Esophagus squamous epithelium (tissue), 5 donors: Measurements from ENCODE around the gene STS. TPM values are rescaled to one million over a fixed set of nuclear protein-coding genes. Genes with fewer than 3 reads are reported as not detected.

Source experiments
- DNase-seq: peaks from one replicate; lab custom pipeline; 2025; lab: John Stamatoyannopoulos, UW
- H3K27ac ChIP-seq, 4 donors: fragments of 200-600 bp; sonication (generic); one replicate each; pipeline ENCODE4 v1.5.1; 2016 to 2019; ENCODE audit warnings: mild to moderate bottlenecking in 1 of 4
- H3K27me3 ChIP-seq, 4 donors: fragments of 200-600 bp; sonication (generic); 1 replicate in 3 of 4; 2 replicates in 1 of 4; pipeline versions ENCODE4 v1.5.1 to v1.6.0; 2017 to 2021; ENCODE audit warnings: antibody characterized with exemption in 1 of 4
- H3K36me3 ChIP-seq, 3 donors: fragments of 200-600 bp; sonication (generic); one replicate each; pipeline ENCODE4 v1.5.1; 2016 to 2019
- H3K4me1 ChIP-seq, 3 donors: fragments of 200-600 bp; sonication (generic); one replicate each; pipeline ENCODE4 v1.5.1; 2017 to 2019
- H3K4me3 ChIP-seq, 4 donors: fragments of 200-600 bp; sonication (generic); 1 replicate in 3 of 4; 2 replicates in 1 of 4; pipeline ENCODE4 v1.5.1; 2016 to 2019; ENCODE audit warnings: mild to moderate bottlenecking in 2 of 4, moderate library complexity in 1 of 4
- H3K9me3 ChIP-seq, 3 donors: fragments of 200-600 bp; sonication (generic); one replicate each; pipeline ENCODE4 v1.5.1; 2016 to 2019
- CTCF ChIP-seq, 6 experiments: fragments of 450-650 bp in 4 of 6; fragments of 200-600 bp in 2 of 6; sonication (generic) in 2 of 6; IDR thresholded peaks; one replicate each; pipeline ENCODE4 v1.5.1; 2016 to 2019; ENCODE audit warnings: antibody characterized with exemption in 6 of 6, mild to moderate bottlenecking in 4 of 6, moderate library complexity in 4 of 6
- POLR2A ChIP-seq, 4 donors: fragments of 450-650 bp; IDR thresholded peaks; one replicate each; pipeline ENCODE4 v1.6.1; 2017; ENCODE audit warnings: antibody characterized with exemption in 4 of 4, mild to moderate bottlenecking in 4 of 4, moderate library complexity in 3 of 4
- WGBS, 2 donors: methylation state at CpG; one replicate each; pipeline ENCODE4 v1.1.5; 2018; 5-methylcytosine and 5-hydroxymethylcytosine counted together
- intact Hi-C: fragments of 100-400 bp; cut with DNase I; formaldehyde crosslinking; loops from one replicate; pipeline ENCODE4 v1.15.0; 2022
- total RNA-seq, 4 donors: library from RNA; depleted of rRNA; stranded (reverse); fragments of >200 nt; gene quantifications; one replicate each; pipeline ENCODE4 v1.1.0, GENCODE V29; 2016
- donor health status: DM: yes; HTN: yes; CAD: no.

Gene STS
- total RNA-seq, 4 donors from 2014 or later, result 1.5 to 4.8 (median 2.3) TPM

GRCh38 chrX:7115557-7115956 is 32.0 kb upstream of the STS start:
- Histone ChIP-seq H3K4me3 (no peak overlapping the region), H3K4me1 (peaks cover 5 to 17% (median 12%) of the 10 kb centered on the region in 3 donors), H3K9me3 (no peaks in the 10 kb centered on the region), H3K27ac (no peak overlapping the region), H3K27me3 (no peaks in the 10 kb centered on the region), H3K36me3 (no peaks in the 10 kb centered on the region)
- no peak for TF ChIP-seq CTCF (IDR thresholded peaks at IDR 0.05)
- DNase-seq, result no peak
- intact Hi-C loops, result no loop called here
- 63 to 100% methylated on average over 1 of the region's 6 CpGs for WGBS, 2 donors

- H3K9me3 ChIP-seq, result no peaks in the 10 kb centered on the region
- H3K4me3 ChIP-seq, result no peak overlapping the region
- 87 to 94% methylated on average over 3 of the region's 3 CpGs for WGBS, 2 donors
- H3K36me3 ChIP-seq, result no peaks in the 10 kb centered on the region
- H3K27me3 ChIP-seq, result no peaks in the 10 kb centered on the region
- no peak for DNase-seq
- TF ChIP-seq CTCF (IDR thresholded peaks at IDR 0.05) (no peak), POLR2A (IDR thresholded peaks at IDR 0.05) (no peak)
- H3K27ac ChIP-seq, result no peak overlapping the region
- peaks cover 8 to 22% (median 17%) of the 10 kb centered on the region in 3 donors for H3K4me1 ChIP-seq
- intact Hi-C loops, result no loop called here
Observed at GRCh38 chrX:7116081-7116480, 31.4 kb upstream of the STS start.

- DNase-seq, result no peak
- intact Hi-C loops, result no loop called here
- H3K9me3 ChIP-seq, result no peaks in the 10 kb centered on the region
- peaks cover 12 to 30% (median 23%) of the 10 kb centered on the region in 3 donors for H3K4me1 ChIP-seq
- H3K36me3 ChIP-seq, result no peaks in the 10 kb centered on the region
- 69 to 73% methylated on average over 1 to 3 of the region's 3 CpGs for whole genome bisulfite sequencing, 2 donors
- no peak overlapping the region for H3K4me3 ChIP-seq
- no peaks in the 10 kb centered on the region for H3K27me3 ChIP-seq
- H3K27ac ChIP-seq, result no peak overlapping the region
- no peak for TF ChIP-seq CTCF (IDR thresholded peaks at IDR 0.05)
Observed at GRCh38 chrX:7117587-7117986, 29.9 kb upstream of the STS start.

- no peaks in the 10 kb centered on the region for H3K9me3 ChIP-seq
- H3K36me3 ChIP-seq, result no peaks in the 10 kb centered on the region
- no peak overlapping the region for H3K4me3 ChIP-seq
- 73 to 86% methylated on average over 4 to 7 of the region's 7 CpGs for WGBS, 2 donors
- TF ChIP-seq CTCF (IDR thresholded peaks at IDR 0.05) (no peak), POLR2A (IDR thresholded peaks at IDR 0.05) (no peak)
- H3K4me1 ChIP-seq, result peaks cover 12 to 29% (median 23%) of the 10 kb centered on the region in 3 donors
- intact Hi-C loops, result no loop called here
- H3K27me3 ChIP-seq, result no peaks in the 10 kb centered on the region
- peak overlapping the region in 3 of 4 donors; percentile 5 to 60 (median 51) for H3K27ac ChIP-seq
- DNase-seq, result no peak
Observed at GRCh38 chrX:7119950-7120877, 27.3 kb upstream of the STS start.

GRCh38 chrX:7120878-7121219 is 26.7 kb upstream of the STS start:
- 29 to 37% methylated on average over 1 to 2 of the region's 2 CpGs for WGBS, 2 donors
- peak overlapping the region in 2 of 4 donors; percentile 51 to 60 for H3K27ac ChIP-seq

More at GRCh38 chrX:7120878-7121219, 26.7 kb upstream of the STS start:
- TF ChIP-seq POLR2A (IDR thresholded peaks at IDR 0.05) (no peak), CTCF (IDR thresholded peaks at IDR 0.05) (no peak)
- Histone ChIP-seq H3K36me3 (no peaks in the 10 kb centered on the region), H3K27me3 (no peaks in the 10 kb centered on the region), H3K4me3 (no peak overlapping the region), H3K9me3 (no peaks in the 10 kb centered on the region), H3K4me1 (peaks cover 12 to 23% (median 18%) of the 10 kb centered on the region in 3 donors)
- intact Hi-C loops, result no loop called here
- DNase-seq, result no peak
